Mucosa of descending colon (tissue), 3 donors: ENCODE measurements around the gene TMEM178B. TPM values are rescaled to one million over a fixed set of nuclear protein-coding genes. Genes with fewer than 3 reads are reported as not detected.
"Not testable (repeated sequence)": the region's sequence is repeated elsewhere in the genome, so short reads cannot be mapped to it uniquely, and the experiment has no call there.

Experiments used
- ATAC-seq: fragments of 200-7000 bp; cut with Tn5 transposase; one replicate; pipeline ENCODE4 v1.9.1; 2020; ENCODE audit warnings: mild to moderate bottlenecking, moderate library complexity
- DNase-seq, 3 donors: peaks; one replicate each; pipeline ENCODE4 v3.0.0-alpha.2; 2020
- H3K36me3 ChIP-seq: fragments of 200-600 bp; one replicate; pipeline ENCODE4 v1.8.0; 2021; ENCODE audit warnings: low read depth, mild to moderate bottlenecking
- H3K4me1 ChIP-seq: fragments of 200-600 bp; one replicate; pipeline ENCODE4 v1.8.0; 2021; ENCODE audit warnings: low read depth, mild to moderate bottlenecking
- H3K4me3 ChIP-seq: fragments of 200-600 bp; one replicate; pipeline ENCODE4 v1.8.0; 2021; ENCODE audit warnings: mild to moderate bottlenecking
- H3K9me3 ChIP-seq: fragments of 200-600 bp; one replicate; pipeline ENCODE4 v1.8.0; 2021; ENCODE audit warnings: mild to moderate bottlenecking
- intact Hi-C, 2 donors: fragments of 100-400 bp; cut with DNase I in 1 of 2; cut with micrococcal nuclease in 1 of 2; formaldehyde crosslinking; loops; one replicate each; pipeline versions ENCODE4 v1.11.0 to v1.11.1; 2022; cut with DNase I, micrococcal nuclease
- total RNA-seq, 3 donors: library from RNA; stranded (reverse); fragmentation: NEBNext Ultra II Directional in 2 of 3; extraction: Animal tissue kit (Norgen Biotek cat#: 25700) in 2 of 3; gene quantifications; one replicate each; pipeline versions ENCODE4 v1.2.1 to v1.2.4, GENCODE V29; 2021 to 2023
- TF ChIP-seq, protein P1 (sequence below): fragments of 200-600 bp; IDR thresholded peaks from one replicate; pipeline ENCODE4 v1.8.0; 2022; ENCODE audit warnings: antibody characterized with exemption, mild to moderate bottlenecking
- donor health status: DM: no; HTN: no; CAD: no; lungs with moderate emphysema.
- donor health status: DM: no; HTN: no; CAD: no.
- donor health status: DM: no; HTN: yes; CAD: no.

The TMEM178B gene
- total RNA-seq, 3 donors from 2014 or later = 0.22 to 2.0 (median 0.32) TPM

DNA sequence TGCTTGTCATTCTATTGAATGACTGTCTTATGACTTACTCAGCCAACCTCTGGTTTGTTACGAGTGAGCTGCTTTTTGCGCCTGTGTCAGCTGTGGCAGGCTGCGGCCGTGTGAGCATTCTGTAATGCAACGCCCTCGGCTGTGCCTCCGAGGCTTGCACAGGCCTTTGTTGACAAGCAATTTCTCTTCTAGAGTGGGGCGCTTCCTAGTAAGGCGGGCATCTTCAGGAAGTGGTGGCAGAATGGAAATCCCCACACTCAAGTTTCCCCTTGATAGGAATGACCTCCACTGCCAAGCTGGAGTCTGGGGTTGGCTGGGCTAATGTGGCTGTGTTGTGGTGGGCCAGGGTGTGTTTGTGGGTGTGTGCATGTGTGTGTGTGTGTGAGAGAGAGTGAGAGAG is 20.2 kb upstream of the TMEM178B start:
- TF ChIP-seq, protein P1, sequence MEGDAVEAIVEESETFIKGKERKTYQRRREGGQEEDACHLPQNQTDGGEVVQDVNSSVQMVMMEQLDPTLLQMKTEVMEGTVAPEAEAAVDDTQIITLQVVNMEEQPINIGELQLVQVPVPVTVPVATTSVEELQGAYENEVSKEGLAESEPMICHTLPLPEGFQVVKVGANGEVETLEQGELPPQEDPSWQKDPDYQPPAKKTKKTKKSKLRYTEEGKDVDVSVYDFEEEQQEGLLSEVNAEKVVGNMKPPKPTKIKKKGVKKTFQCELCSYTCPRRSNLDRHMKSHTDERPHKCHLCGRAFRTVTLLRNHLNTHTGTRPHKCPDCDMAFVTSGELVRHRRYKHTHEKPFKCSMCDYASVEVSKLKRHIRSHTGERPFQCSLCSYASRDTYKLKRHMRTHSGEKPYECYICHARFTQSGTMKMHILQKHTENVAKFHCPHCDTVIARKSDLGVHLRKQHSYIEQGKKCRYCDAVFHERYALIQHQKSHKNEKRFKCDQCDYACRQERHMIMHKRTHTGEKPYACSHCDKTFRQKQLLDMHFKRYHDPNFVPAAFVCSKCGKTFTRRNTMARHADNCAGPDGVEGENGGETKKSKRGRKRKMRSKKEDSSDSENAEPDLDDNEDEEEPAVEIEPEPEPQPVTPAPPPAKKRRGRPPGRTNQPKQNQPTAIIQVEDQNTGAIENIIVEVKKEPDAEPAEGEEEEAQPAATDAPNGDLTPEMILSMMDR = no peak
- no peak overlapping the region for H3K4me3 ChIP-seq
- H3K9me3 ChIP-seq = no peaks in the 10 kb centered on the region
- no peak for DNase-seq
- H3K36me3 ChIP-seq = no peaks in the 10 kb centered on the region
- intact Hi-C loops = no loop called here
- no peak for ATAC-seq
- no peaks in the 10 kb centered on the region for H3K4me1 ChIP-seq

DNA sequence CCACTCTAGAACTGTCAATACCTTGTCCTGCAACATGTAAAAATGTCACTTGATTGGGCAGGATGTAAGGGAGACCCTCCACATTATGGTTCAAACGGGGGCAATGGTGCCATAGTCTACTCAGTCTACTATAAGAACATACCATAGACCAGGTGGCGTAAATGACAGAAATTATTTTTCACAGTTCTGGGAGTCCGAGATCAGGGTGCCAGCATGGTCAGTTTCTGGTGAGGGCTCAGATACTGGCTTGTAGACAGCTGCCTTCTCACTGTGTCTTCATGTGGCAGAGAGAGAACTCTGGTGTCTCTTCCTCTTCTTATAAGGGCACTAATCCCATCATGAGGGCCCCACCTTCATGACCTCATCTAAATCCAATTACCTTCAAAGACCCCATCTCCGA is 18.7 kb upstream of the TMEM178B start:
- ATAC-seq (no peak), DNase-seq (no peak)
- Histone ChIP-seq H3K36me3 (no peaks in the 10 kb centered on the region), H3K4me3 (no peak overlapping the region), H3K4me1 (no peaks in the 10 kb centered on the region), H3K9me3 (no peaks in the 10 kb centered on the region)
- TF ChIP-seq, protein P1 = no peak
- intact Hi-C loops = no loop called here

DNA sequence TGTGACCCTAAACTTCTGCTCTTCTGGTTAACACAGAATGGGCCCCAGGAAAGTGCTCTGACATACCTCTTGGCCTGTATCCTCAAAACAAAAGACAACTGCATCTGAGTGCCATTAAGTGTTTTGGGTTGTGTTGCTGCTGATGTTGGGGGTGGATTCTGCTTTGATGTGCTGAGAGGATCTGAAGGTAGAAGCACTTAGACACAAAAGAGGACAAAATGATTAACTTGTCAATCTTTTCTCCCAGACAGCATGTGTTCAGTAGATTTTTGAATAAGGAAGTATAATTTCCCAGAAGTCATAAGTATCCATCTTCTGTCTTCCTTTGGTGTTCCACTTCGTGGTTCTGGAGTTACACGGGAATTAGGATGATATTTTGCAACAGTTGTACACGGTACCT is 16.1 kb upstream of the TMEM178B start:
- Histone ChIP-seq H3K4me3 (no peak overlapping the region), H3K36me3 (no peaks in the 10 kb centered on the region), H3K4me1 (no peaks in the 10 kb centered on the region), H3K9me3 (no peaks in the 10 kb centered on the region)
- intact Hi-C loops = no loop called here
- ATAC-seq (no peak), DNase-seq (no peak)
- TF ChIP-seq, protein P1 = no peak

DNA sequence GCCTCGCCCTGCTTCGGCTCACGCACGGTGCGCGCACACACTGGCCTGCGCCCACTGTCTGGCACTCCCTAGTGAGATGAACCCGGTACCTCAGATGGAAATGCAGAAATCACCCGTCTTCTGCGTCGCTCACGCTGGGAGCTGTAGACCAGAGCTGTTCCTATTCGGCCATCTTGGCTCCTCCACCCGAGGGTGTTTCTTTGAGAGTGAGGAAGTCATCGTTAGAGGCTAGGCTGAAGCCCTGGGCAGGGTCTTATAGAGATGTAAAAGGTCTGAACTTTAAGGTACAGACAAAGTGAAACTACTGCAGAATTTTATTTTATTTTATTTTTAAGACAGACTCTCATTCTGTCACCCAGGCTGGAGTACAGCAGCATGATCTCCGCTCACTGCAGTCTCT is 6.0 kb upstream of the TMEM178B start:
- ATAC-seq, DNase-seq, H3K9me3 ChIP-seq, intact Hi-C loops, H3K4me1 ChIP-seq, H3K36me3 ChIP-seq, H3K4me3 ChIP-seq: not testable (repeated sequence)

DNA sequence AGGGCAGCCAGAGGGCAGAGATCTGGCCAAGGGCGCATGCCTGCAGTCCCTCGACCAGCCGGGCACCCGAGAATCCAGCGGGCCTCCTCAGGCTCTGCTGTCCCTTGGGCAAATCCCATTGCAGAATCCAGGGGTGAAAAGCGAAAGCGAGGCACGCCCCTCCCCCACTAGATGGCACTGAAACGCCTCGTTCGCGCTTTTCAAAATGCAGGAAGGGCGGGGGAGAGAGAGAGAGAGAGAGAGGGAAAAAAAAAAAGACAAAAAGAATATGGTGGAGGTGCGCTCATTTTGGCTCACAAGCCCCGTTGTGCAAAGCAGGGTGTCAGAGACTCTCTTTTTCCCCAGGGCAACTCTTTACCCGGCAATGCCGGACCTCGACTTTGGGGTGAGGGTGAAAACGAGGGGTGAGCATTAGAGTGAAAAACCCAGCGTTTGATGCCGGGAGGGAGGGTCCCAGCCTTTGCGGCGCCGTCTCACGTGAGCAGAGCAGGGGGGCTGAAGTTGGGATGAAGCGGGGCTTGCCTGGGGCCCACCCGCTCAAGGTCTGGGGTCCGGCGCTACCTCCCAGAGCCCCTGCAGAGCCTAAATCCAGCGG is 2.5 kb upstream of the TMEM178B start:
- peak in 1 of 3 donors; percentile 17 for DNase-seq
- Histone ChIP-seq H3K36me3 (no peaks in the 10 kb centered on the region), H3K9me3 (no peaks in the 10 kb centered on the region), H3K4me1 (peaks cover 25% of the 10 kb centered on the region), H3K4me3 (no peak overlapping the region)
- ATAC-seq = no peak
- intact Hi-C loops = no loop called here
- TF ChIP-seq, protein P1 = no peak

DNA sequence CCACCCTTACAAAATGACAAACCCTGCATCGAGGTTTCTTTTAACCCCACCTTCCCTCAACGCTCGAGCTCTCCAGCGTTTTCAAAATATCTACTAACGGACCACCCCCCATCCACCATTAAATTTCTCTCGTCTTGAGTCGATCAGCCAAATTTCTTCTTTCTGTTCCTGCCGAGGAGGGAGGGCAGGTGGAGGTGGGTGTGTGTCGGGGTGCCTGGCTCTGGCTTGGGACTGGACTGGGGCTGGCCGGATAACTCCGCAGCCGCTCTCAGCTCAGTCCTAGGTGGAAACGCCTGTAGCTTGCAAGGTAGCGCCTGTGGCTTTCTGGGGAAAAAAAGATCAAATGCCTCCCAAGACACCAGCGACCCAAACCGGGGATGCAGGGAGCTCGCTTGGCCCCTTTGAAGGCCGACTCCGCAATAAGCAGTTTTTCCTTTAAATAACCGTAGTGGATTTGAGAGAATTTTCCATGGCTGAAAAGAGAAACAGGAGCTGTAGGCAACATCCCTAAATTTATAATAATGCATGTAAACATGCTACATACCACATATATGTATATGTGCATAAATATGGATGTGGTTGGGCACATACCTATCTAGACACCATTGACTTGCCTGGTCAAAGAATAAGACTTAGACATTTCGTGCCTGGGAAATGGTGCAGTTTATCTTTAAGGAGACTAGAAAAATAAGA is 1.9 kb upstream of the TMEM178B start:
- DNase-seq (peak in 1 of 3 donors; percentile 1), ATAC-seq (no peak)
- intact Hi-C loops = no loop called here
- TF ChIP-seq, protein P1 = no peak
- peaks cover 25% of the 10 kb centered on the region for H3K4me1 ChIP-seq
- no peak overlapping the region for H3K4me3 ChIP-seq
- no peaks in the 10 kb centered on the region for H3K36me3 ChIP-seq
- H3K9me3 ChIP-seq = no peaks in the 10 kb centered on the region
